ENCODE measurements around the gene C1QTNF4. TPM values are rescaled to one million over a fixed set of nuclear protein-coding genes. Genes with fewer than 3 reads are reported as not detected.

C1QTNF4 gene
- polyA plus RNA-seq, 3 donors = 0.84 TPM; not detected in 2

DNA sequence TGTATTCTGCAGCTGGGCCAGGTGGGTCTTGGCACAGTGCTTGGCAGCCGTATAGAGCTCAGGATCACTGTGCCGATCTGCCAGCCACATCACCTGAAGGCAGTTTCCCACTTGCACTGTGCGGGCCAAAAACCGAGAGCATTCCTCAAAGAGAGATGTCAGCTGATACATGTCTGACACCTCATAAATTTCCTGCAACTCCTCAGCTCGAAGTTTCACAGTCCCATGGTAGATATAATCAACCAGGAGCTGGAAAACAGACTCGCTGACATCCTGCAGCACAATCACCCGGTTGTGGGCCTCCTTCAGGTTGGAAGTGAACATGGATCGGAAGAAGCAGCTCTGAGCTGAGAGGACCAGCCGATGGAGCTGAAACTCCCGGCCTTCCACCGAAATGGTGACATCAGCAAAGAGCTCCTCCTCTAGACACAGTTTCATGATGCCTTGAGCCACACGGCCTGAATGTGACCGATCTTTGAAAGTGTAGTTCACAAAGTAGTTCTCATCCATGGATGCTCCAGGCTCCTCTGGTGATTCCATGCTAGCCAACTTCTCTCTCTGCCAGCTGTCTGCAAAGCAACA is 16.7 kb downstream of the C1QTNF4 start:
- H3K4me1 ChIP-seq (ENCODE audit: control insufficient read depth in 1 of 2, insufficient read depth in 2 of 2, low read length in 2 of 2) = peaks cover 20 to 26% of the 10 kb centered on the region in 2 donors
- peaks cover 5% of the 10 kb centered on the region for H4K20me1 ChIP-seq (ENCODE audit: insufficient read depth, low read length)
- Mint-ChIP-seq H3K4me1 (peaks cover 26% of the 10 kb centered on the region), H3K27ac (peak overlapping the region in 5 of 7 donors; percentile 68 to 99 (median 96)), H3K9me3 (no peaks in the 10 kb centered on the region), H3K4me3 (no peak overlapping the region), H3K36me3 (peaks cover 50 to 60% of the 10 kb centered on the region in 2 donors), H3K27me3 (ENCODE audit: low read depth in 3 of 3) (no peaks in the 10 kb centered on the region)
- H3K79me2 ChIP-seq (ENCODE audit: insufficient read depth, low read length) = peaks cover 68% of the 10 kb centered on the region
- H3K4me3 ChIP-seq (replicated peaks in 1 of 3; ENCODE audit: low read depth in 2 of 3, low read length in 3 of 3) = peak overlapping the region in 1 of 3 experiments; percentile 87
- DNase-seq = no peak
- intact Hi-C loops (cut with micrococcal nuclease) = loop anchor here in 1 of 2 donors (5.0 to 10.0 kb wide), 2 partner anchors 150 to 187 kb away; partner anchors contain the start of genes FNBP4 and PSMC3
- no peak for TF ChIP-seq CTCF (IDR thresholded peaks at IDR 0.05)
- H2AFZ ChIP-seq (ENCODE audit: insufficient read depth, low read depth, low read length, poor library complexity, severe bottlenecking) = no peak overlapping the region
- H3K4me2 ChIP-seq (replicated peaks; ENCODE audit: extremely low read depth, low read length, poor library complexity, severe bottlenecking) = no peak overlapping the region
- no peak overlapping the region for H3K9ac ChIP-seq (ENCODE audit: insufficient read depth, low read length, poor library complexity, severe bottlenecking)
- H3K9me3 ChIP-seq (replicated peaks in 1 of 2; ENCODE audit: control insufficient read depth in 1 of 2, insufficient read depth in 1 of 2, low read length in 2 of 2) = no peaks in the 10 kb centered on the region
- 89% methylated on average over 12 of the region's 13 CpGs for WGBS (ENCODE audit: insufficient coverage)
- H3K27ac ChIP-seq (ENCODE audit: low read depth in 1 of 2, low read length in 2 of 2) = peak overlapping the region in 1 of 2 donors; percentile 89
- H3K27me3 ChIP-seq (ENCODE audit: control insufficient read depth in 2 of 2, insufficient read depth in 2 of 2, low read length in 2 of 2) = no peaks in the 10 kb centered on the region
- peaks cover 48 to 61% of the 10 kb centered on the region in 2 donors for H3K36me3 ChIP-seq (replicated peaks in 1 of 2; ENCODE audit: control insufficient read depth in 1 of 2, insufficient read depth in 2 of 2, low read length in 2 of 2)

DNA sequence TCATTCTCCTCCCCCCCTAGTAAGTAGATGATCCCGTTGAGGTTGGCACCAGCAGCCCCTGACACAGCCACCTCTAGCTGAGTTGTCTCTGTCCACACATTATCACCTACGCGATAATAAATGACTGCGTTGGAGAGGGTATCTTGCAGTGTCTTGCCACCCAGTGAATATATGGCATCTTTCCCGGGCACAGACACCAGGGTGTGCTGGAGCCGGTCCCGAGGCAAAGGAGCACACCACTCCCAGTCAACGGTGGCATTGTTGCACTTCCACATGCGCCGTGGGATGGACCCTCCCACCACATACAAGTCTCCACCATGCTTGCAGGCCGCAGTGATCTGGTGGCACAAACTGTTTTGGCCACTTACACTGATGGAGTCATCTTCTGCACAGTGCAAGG is 20.9 kb downstream of the C1QTNF4 start:
- peaks cover 6 to 7% of the 10 kb centered on the region in 2 donors for H3K4me1 ChIP-seq (ENCODE audit: control insufficient read depth in 1 of 2, insufficient read depth in 2 of 2, low read length in 2 of 2)
- H3K79me2 ChIP-seq (ENCODE audit: insufficient read depth, low read length) = peaks cover 78% of the 10 kb centered on the region
- no peak overlapping the region for H3K4me2 ChIP-seq (replicated peaks; ENCODE audit: extremely low read depth, low read length, poor library complexity, severe bottlenecking)
- Mint-ChIP-seq H3K27ac (no peak overlapping the region), H3K27me3 (ENCODE audit: low read depth in 3 of 3) (no peaks in the 10 kb centered on the region), H3K4me3 (no peak overlapping the region), H3K9me3 (no peaks in the 10 kb centered on the region), H3K4me1 (peaks cover 13% of the 10 kb centered on the region), H3K36me3 (peaks cover 53 to 67% of the 10 kb centered on the region in 2 donors)
- DNase-seq = no peak
- intact Hi-C loops (cut with micrococcal nuclease) = loop anchor here in 1 of 2 donors (10.0 kb wide), 1 partner anchor 191 kb away; the partner anchor contains the start of gene FNBP4
- no peak overlapping the region for H3K27ac ChIP-seq (ENCODE audit: low read depth in 1 of 2, low read length in 2 of 2)
- H3K9ac ChIP-seq (ENCODE audit: insufficient read depth, low read length, poor library complexity, severe bottlenecking) = no peak overlapping the region
- no peaks in the 10 kb centered on the region for H3K27me3 ChIP-seq (ENCODE audit: control insufficient read depth in 2 of 2, insufficient read depth in 2 of 2, low read length in 2 of 2)
- H4K20me1 ChIP-seq (ENCODE audit: insufficient read depth, low read length) = peaks cover 12% of the 10 kb centered on the region
- no peaks in the 10 kb centered on the region for H3K9me3 ChIP-seq (replicated peaks in 1 of 2; ENCODE audit: control insufficient read depth in 1 of 2, insufficient read depth in 1 of 2, low read length in 2 of 2)
- 98% methylated on average over 11 of the region's 11 CpGs for WGBS (ENCODE audit: insufficient coverage)
- no peak for TF ChIP-seq CTCF (IDR thresholded peaks at IDR 0.05)
- H3K4me3 ChIP-seq (replicated peaks in 1 of 3; ENCODE audit: low read depth in 2 of 3, low read length in 3 of 3) = no peak overlapping the region
- peaks cover 49 to 69% of the 10 kb centered on the region in 2 donors for H3K36me3 ChIP-seq (replicated peaks in 1 of 2; ENCODE audit: control insufficient read depth in 1 of 2, insufficient read depth in 2 of 2, low read length in 2 of 2)
- H2AFZ ChIP-seq (ENCODE audit: insufficient read depth, low read depth, low read length, poor library complexity, severe bottlenecking) = no peak overlapping the region

All from CD14-positive monocyte (primary cell).